ENCODE measurements around the gene EXD3. TPM values are rescaled to one million over a fixed set of nuclear protein-coding genes. Genes with fewer than 3 reads are reported as not detected.

The EXD3 gene
- total RNA-seq, 4 donors from 2014 or later = 11.8 to 49.0 (median 31.5) TPM

DNA sequence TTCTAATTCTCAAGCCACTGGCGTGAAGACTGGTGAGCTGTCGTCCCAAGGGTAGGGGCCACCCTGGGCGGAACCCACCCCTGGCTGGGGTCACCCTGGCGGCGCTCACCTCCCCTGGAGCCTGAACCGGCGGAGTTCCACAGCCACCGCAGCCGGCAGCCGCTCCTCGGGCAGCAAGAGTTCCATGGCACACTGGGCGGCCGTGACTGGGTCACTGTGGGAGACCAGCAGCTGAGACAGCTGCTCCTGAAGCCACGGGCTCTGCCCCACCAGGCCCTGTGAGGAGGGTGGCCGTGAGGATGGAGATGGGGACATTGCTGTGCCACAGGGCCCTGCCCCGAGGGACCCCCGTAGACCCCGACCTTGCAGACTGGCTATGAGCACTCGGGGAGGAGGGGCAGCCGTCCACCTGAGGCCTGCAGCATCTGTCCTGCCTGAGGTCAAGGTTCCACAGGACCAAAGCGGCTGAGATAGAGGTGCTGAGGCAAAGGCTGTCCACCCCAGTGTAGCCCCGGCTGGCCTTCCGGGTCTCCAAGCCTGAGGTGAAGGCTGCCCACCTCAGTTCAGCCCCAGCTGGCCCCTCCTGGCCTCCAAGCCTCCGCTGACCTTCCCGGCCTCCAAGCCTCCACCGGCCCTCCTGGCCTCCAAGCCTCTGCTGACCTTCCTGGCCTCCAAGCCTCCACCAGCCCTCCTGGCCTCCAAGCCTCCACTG is 70.3 kb downstream of the EXD3 start:
- Histone ChIP-seq H3K36me3 (no peaks in the 10 kb centered on the region), H3K27ac (no peak overlapping the region), H3K4me1 (no peaks in the 10 kb centered on the region), H3K9me3 (peaks cover 0 to 11% of the 10 kb centered on the region in 2 donors), H3K4me3 (no peak overlapping the region), H3K27me3 (no peaks in the 10 kb centered on the region)
- intact Hi-C loops (cut with DNase I; ENCODE audit: low total_unique reads) = no loop called here
- TF ChIP-seq POLR2A (IDR thresholded peaks at IDR 0.05) = no peak
- TF ChIP-seq, protein P1, sequence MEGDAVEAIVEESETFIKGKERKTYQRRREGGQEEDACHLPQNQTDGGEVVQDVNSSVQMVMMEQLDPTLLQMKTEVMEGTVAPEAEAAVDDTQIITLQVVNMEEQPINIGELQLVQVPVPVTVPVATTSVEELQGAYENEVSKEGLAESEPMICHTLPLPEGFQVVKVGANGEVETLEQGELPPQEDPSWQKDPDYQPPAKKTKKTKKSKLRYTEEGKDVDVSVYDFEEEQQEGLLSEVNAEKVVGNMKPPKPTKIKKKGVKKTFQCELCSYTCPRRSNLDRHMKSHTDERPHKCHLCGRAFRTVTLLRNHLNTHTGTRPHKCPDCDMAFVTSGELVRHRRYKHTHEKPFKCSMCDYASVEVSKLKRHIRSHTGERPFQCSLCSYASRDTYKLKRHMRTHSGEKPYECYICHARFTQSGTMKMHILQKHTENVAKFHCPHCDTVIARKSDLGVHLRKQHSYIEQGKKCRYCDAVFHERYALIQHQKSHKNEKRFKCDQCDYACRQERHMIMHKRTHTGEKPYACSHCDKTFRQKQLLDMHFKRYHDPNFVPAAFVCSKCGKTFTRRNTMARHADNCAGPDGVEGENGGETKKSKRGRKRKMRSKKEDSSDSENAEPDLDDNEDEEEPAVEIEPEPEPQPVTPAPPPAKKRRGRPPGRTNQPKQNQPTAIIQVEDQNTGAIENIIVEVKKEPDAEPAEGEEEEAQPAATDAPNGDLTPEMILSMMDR (IDR thresholded peaks at IDR 0.05) = no peak
- DNase-seq = no peak

DNA sequence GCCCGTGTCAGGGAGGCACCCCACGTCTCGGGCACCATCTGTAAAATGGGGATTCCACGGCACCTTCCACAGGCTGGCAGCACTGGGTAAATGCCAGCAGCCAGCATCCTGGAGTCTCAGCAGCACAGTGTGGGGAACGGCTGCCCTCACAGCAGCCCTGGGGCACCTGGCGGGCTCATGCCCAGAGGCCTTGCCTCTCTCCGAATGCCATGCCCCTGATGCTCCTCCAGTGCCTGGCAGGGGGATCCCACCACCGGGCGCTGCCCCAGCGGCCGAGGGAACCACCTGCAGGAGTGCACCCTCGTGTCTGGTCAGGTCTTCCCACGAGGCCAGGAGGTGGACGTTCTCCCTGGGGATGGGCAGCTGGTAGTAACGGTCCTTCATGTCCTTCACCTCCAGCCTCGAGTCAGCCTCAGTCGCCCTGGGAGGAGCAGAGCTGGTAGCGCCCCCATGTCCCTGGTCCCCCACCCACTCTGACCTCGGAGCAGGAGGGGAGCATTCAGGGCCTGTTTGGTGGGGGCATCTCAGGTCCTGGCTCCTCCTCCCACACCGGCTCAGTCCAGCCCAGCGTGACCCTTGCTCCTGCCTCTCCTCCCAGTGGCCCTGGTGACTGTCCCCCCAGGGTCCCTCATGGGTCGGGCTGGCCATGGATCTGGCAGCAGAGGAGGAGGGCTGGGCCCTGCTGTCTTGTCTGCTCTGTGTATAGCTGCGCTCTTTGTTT is 71.0 kb downstream of the EXD3 start:
- TF ChIP-seq POLR2A (IDR thresholded peaks at IDR 0.05) = no peak
- TF ChIP-seq, protein P1 (IDR thresholded peaks at IDR 0.05) = no peak
- Histone ChIP-seq H3K4me1 (no peaks in the 10 kb centered on the region), H3K36me3 (no peaks in the 10 kb centered on the region), H3K27ac (no peak overlapping the region), H3K27me3 (no peaks in the 10 kb centered on the region), H3K4me3 (no peak overlapping the region), H3K9me3 (peaks cover 0 to 4% of the 10 kb centered on the region in 2 donors)
- no peak for DNase-seq
- intact Hi-C loops (cut with DNase I; ENCODE audit: low total_unique reads) = no loop called here

DNA sequence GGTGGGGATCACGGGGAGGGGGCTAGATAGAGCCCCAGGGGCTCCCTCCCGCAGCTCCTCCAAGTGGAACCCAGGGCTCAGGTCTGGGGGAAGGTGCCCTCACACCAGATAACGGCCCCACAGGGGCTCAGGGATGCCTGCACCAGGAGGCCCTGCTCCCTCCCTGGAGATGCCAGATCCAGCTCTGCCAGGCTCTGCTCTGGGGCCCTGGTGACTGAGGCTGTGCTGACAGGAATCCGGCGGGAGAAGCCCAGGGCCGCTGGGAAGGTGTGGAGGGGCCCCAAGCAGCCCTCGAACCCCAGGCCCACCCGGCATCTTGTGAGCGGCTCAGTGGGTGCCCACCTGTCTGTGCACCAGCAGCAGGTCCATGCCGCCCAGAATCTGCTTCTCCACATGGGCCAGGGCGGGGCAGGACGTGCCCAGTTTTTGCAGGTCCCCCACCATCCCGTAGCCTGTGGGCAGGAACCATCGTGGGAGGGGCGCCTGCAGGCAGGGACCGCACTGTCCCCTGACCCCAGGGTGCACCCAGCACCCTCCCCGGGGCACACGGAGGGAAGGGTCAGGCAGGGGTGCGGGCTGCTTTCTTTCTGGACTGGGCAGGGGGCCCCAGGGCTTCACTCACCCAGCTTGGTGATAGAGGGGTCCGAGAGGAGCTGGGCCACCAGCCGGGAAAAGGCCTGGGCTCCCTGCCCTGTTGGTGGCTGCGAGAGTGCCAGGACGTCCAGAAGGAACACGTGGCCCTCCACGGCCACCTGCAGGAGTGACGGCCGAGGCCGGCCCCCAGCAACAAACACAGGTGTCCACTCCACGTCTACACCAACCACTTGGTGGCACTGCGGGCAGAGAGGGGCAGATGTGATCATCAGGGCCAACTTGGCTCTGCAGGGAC is 72.0 kb downstream of the EXD3 start:
- H3K4me1 ChIP-seq = no peaks in the 10 kb centered on the region
- H3K4me3 ChIP-seq = no peak overlapping the region
- intact Hi-C loops (cut with DNase I; ENCODE audit: low total_unique reads) = no loop called here
- H3K27ac ChIP-seq = no peak overlapping the region
- H3K9me3 ChIP-seq = no peaks in the 10 kb centered on the region
- no peak for TF ChIP-seq POLR2A (IDR thresholded peaks at IDR 0.05)
- TF ChIP-seq, protein P1 (IDR thresholded peaks at IDR 0.05) = no peak
- no peaks in the 10 kb centered on the region for H3K36me3 ChIP-seq
- DNase-seq = no peak
- no peaks in the 10 kb centered on the region for H3K27me3 ChIP-seq

DNA sequence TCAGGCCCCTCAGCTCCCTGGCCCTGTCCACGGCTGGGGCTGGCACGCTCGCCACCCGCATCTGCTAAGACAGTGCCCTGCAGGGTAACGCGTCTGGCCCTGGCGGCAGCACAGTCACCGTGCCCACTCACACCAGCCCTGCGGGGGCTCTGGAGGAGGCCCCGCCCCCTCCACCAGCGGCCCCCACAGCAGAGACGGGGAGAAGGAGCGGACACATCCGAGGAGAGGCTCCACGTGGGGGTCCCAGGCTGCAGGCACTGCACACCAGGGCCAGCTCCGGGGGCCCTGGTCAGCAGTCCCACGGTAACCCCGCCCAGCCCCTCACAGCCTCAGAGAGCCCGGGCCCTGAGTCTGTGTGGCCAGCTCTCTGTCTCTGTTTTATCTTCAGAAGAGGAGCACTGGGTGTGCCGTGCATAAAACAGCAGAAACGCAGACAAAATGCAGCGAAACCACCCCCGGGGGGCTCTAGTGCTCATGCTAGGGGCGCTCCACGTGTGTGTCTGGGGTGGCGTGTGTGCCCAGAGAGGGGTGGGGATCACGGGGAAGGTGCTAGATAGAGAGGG is 73.4 kb downstream of the EXD3 start:
- Histone ChIP-seq H3K9me3 (no peaks in the 10 kb centered on the region), H3K27me3 (no peaks in the 10 kb centered on the region), H3K36me3 (no peaks in the 10 kb centered on the region), H3K4me3 (no peak overlapping the region), H3K27ac (no peak overlapping the region), H3K4me1 (no peaks in the 10 kb centered on the region)
- DNase-seq = no peak
- TF ChIP-seq POLR2A (IDR thresholded peaks at IDR 0.05) = no peak
- TF ChIP-seq, protein P1 (IDR thresholded peaks at IDR 0.05) = no peak
- intact Hi-C loops (cut with DNase I; ENCODE audit: low total_unique reads) = no loop called here
